ENCODE data around the gene FBXO24. TPM values are rescaled to one million over a fixed set of nuclear protein-coding genes. Genes with fewer than 3 reads are reported as not detected.
"Not testable (repeated sequence)": the region's sequence is repeated elsewhere in the genome, so short reads cannot be mapped to it uniquely, and the experiment has no call there.

Gene FBXO24
- total RNA-seq, 4 donors from 2014 or later: 1.8 to 1.9 TPM; not detected in 2

DNA sequence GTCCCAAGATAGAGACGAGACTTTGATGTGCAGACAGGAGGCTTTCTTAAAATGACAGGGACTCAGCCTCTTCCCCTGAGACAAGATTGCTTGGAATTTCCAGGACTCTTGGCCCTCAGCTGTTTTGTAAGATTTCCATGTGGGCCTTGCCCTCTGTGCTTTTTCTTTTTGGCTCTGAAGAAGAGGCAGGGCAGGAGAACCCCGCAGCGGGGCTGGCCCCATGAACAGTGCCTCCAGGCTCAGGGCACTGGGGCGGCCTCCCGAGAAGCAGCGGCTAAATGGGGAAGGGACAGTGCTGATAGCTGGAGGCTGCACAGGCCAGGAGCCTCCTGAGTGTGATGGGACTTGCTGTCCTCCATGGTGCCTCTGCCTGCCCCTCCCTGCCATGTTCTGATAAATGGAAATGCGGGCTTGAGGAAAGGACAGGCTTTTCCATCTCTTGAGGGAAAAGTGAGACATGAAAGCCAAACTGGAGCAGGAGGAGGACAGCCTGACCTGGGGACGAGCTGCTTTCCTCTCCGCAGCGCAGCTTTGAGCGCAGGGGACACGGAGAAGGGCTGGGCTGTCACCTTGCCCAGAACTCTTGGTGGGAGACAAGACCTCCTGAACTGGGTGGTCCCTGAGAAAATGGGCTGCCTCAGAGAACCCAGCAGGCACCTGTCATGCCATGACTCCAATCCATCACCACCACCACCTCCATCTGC, 24.5 kb upstream of the FBXO24 start:
- no peak for TF ChIP-seq POLR2AphosphoS5 (IDR thresholded peaks at IDR 0.05)
- TF ChIP-seq EP300 (IDR thresholded peaks at IDR 0.05): no peak
- TF ChIP-seq, protein P1, sequence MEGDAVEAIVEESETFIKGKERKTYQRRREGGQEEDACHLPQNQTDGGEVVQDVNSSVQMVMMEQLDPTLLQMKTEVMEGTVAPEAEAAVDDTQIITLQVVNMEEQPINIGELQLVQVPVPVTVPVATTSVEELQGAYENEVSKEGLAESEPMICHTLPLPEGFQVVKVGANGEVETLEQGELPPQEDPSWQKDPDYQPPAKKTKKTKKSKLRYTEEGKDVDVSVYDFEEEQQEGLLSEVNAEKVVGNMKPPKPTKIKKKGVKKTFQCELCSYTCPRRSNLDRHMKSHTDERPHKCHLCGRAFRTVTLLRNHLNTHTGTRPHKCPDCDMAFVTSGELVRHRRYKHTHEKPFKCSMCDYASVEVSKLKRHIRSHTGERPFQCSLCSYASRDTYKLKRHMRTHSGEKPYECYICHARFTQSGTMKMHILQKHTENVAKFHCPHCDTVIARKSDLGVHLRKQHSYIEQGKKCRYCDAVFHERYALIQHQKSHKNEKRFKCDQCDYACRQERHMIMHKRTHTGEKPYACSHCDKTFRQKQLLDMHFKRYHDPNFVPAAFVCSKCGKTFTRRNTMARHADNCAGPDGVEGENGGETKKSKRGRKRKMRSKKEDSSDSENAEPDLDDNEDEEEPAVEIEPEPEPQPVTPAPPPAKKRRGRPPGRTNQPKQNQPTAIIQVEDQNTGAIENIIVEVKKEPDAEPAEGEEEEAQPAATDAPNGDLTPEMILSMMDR (IDR thresholded peaks at IDR 0.05): no peak
- TF ChIP-seq POLR2A (IDR thresholded peaks at IDR 0.05): no peak
- no peaks in the 10 kb centered on the region for H3K27me3 ChIP-seq
- H3K36me3 ChIP-seq: peaks cover 0 to 79% of the 10 kb centered on the region in 2 donors
- no peak overlapping the region for H3K4me3 ChIP-seq
- ATAC-seq: no peak
- 83% methylated on average over 1 of the region's 12 CpGs; no CpG with 5 or more reads in 1 of the 2 donors for WGBS, 2 donors (ENCODE audit: low coverage in 1 of 2)
- no peaks in the 10 kb centered on the region for H3K9me3 ChIP-seq
- peaks cover 0 to 18% (median 0%) of the 10 kb centered on the region in 3 donors for H3K4me1 ChIP-seq
- H3K27ac ChIP-seq: no peak overlapping the region

DNA sequence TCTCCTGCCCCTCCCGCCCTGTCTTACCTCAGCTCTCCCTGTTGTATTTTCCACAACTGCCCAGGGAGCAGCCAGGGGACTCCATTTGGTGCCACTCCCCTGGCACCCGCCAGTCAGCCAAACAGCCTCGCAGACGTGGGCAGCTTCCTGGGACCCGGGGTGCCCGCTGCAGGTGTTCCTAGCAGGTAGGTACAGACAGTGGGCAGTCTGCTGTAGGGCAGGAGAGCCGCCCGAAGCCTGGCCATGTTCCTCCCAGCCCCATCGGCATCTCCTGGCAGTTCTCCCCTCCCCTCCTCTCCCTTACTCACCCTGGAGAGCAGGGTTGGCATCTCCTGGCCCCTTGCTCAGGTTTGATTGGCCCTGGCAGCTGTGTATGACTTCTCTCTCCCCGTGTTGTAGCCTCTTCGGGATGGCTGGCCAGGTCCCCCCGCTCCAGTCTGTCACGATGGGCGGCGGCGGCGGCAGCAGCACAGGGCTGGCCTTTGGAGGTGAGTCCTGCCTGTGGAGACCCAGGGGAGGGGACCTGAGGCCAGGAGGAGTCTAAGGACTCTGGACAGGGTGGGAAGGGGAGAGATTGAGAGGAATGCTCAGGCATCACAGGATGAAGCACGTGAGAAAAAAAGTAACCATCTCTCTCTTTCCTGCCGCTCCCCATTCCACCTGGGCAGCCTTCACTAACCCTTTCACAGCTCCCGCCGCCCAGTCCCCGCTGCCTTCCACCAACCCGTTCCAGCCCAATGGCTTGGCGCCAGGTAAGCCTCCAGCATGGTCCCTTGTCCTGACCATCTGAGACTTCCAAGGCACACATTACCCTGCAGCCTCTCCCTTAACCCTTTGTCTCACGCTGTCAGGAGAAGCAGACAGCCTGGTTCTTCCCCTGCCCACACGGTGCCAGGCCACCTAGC, 23.7 kb upstream of the FBXO24 start:
- no peak overlapping the region for H3K4me3 ChIP-seq
- ATAC-seq: no peak
- TF ChIP-seq POLR2A (IDR thresholded peaks at IDR 0.05) (no peak), EP300 (IDR thresholded peaks at IDR 0.05) (no peak), POLR2AphosphoS5 (IDR thresholded peaks at IDR 0.05) (no peak)
- TF ChIP-seq, protein P1 (IDR thresholded peaks at IDR 0.05): no peak
- H3K27me3 ChIP-seq: no peaks in the 10 kb centered on the region
- no peaks in the 10 kb centered on the region for H3K9me3 ChIP-seq
- peaks cover 0 to 18% (median 0%) of the 10 kb centered on the region in 3 donors for H3K4me1 ChIP-seq
- H3K36me3 ChIP-seq: peaks cover 0 to 72% of the 10 kb centered on the region in 2 donors
- 83 to 88% methylated on average over 7 to 12 of the region's 26 CpGs for WGBS, 2 donors (ENCODE audit: low coverage in 1 of 2)
- H3K27ac ChIP-seq: no peak overlapping the region

DNA sequence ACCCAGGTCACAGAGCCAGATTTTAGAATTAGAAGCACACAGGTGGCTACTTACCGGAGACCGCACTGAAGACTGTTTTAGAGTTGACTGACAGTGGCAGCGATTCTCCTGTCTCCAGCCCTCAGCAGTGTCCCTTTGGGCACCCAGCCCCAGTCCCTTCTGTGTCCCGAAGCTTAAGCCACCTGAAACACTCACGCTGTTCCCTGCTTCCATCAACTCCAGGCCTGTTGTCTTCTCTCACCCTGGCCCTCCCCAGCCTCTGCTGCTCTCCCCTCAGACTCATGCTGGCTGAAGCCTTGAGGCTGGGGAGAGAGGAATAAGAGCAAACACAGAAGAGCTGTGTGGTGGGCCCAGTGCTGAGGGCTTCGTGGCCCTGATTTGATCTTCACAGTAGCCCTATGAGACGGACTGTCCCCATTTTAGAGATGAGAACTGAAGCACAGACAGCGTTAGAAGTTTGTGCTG, 23.0 kb upstream of the FBXO24 start:
- Histone ChIP-seq H3K4me3 (no peak overlapping the region), H3K9me3 (no peaks in the 10 kb centered on the region), H3K36me3 (peaks cover 0 to 65% of the 10 kb centered on the region in 2 donors), H3K4me1 (peaks cover 0 to 18% (median 0%) of the 10 kb centered on the region in 3 donors), H3K27ac (no peak overlapping the region), H3K27me3 (no peaks in the 10 kb centered on the region)
- WGBS, 2 donors (ENCODE audit: low coverage in 1 of 2): 88% methylated on average over 5 of the region's 8 CpGs; no CpG with 5 or more reads in 1 of the 2 donors
- TF ChIP-seq, protein P1 (IDR thresholded peaks at IDR 0.05): no peak
- TF ChIP-seq POLR2AphosphoS5 (IDR thresholded peaks at IDR 0.05): no peak
- TF ChIP-seq EP300 (IDR thresholded peaks at IDR 0.05): no peak
- no peak for TF ChIP-seq POLR2A (IDR thresholded peaks at IDR 0.05)
- no peak for ATAC-seq

DNA sequence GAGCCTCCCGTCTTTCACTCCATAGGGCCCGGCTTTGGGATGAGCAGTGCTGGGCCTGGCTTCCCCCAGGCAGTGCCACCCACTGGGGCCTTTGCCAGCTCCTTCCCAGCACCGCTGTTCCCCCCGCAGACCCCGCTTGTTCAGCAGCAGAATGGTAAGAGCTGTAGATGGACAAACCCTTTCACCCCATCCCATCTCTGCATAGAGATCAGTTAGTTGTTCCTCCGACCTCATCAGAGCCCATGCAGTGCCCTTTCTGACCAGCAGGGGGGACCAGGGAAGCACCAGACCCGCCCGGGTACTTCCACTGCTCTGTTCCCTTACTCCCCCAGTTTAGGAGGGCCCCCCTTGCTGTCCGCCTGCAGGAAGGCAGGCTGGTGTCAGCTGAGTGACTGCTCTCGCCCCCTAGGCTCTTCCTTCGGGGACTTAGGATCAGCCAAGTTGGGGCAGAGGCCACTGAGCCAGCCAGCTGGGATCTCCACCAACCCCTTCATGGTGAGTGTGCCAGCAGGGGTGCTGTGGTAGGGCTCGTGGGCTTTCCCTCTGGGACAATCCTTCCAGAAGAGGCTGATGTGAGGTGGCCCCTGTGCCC, 22.2 kb upstream of the FBXO24 start:
- TF ChIP-seq POLR2AphosphoS5 (IDR thresholded peaks at IDR 0.05) (no peak), EP300 (IDR thresholded peaks at IDR 0.05) (no peak)
- TF ChIP-seq, protein P1 (IDR thresholded peaks at IDR 0.05): peak in 3 of 4 experiments; percentile 92 to 97 (median 92)
- 30 to 49% methylated on average over 5 to 6 of the region's 12 CpGs for WGBS, 2 donors (ENCODE audit: low coverage in 1 of 2)

DNA sequence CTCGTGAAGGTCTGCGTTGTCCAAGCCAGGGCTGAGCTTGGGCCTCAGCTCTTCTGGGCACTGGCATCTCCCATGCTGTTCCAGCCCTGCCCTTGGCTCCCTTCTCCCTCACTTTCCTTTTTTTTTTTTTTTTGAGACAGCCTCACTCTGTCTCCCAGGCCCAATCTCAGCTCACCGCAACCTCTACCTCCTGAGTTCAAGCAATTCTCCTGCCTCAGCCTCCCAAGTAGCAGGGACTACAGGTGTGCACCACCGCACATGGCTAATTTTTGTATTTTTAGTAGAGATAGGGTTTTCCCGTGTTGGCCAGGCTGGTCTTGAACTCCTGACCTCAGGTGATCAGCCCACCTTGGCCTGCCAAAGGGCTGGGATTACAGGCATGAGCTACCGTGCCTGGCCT, 21.7 kb upstream of the FBXO24 start:
- not testable (repeated sequence) for H3K27ac ChIP-seq, ATAC-seq

More for the DNA sequence above, 22.2 kb upstream of the FBXO24 start:
- peaks cover 0 to 25% (median 0%) of the 10 kb centered on the region in 3 donors for H3K4me1 ChIP-seq
- peak; percentile 65 for ATAC-seq
- peaks cover 0 to 60% of the 10 kb centered on the region in 2 donors for H3K36me3 ChIP-seq
- no peak overlapping the region for H3K27ac ChIP-seq
- no peak overlapping the region for H3K4me3 ChIP-seq
- no peaks in the 10 kb centered on the region for H3K9me3 ChIP-seq
- no peaks in the 10 kb centered on the region for H3K27me3 ChIP-seq

More for the DNA sequence above, 21.7 kb upstream of the FBXO24 start:
- Histone ChIP-seq H3K4me1 (peaks cover 0 to 29% (median 0%) of the 10 kb centered on the region in 3 donors), H3K36me3 (peaks cover 0 to 56% of the 10 kb centered on the region in 2 donors)
- not testable (repeated sequence) for H3K4me3 ChIP-seq, H3K27me3 ChIP-seq, H3K9me3 ChIP-seq
- WGBS, 2 donors (ENCODE audit: low coverage in 1 of 2): 85 to 87% methylated on average over 4 to 5 of the region's 6 CpGs

All from gastroesophageal sphincter (tissue), 4 donors.